SU-DHL-6 (cell line): ENCODE results near the gene ALDOC.
"Not testable (repeated sequence)": the region's sequence is repeated elsewhere in the genome, so short reads cannot be mapped to it uniquely, and the experiment has no call there.

Experiments used
- H2AFZ ChIP-seq: fragments of 200-600 bp; sonication (generic); 2 replicates; pipeline ENCODE4 v1.6.1; 2014; ENCODE audit warnings: low read depth, mild to moderate bottlenecking, moderate library complexity, mixed read lengths, antibody characterized with exemption, low read length; ENCODE audit not compliant: severe bottlenecking
- H3F3A ChIP-seq: fragments of 200-600 bp; shearing (Covaris generic); 2 replicates; pipeline ENCODE4 v1.6.0; 2016; ENCODE audit warnings: antibody characterized with exemption, mild to moderate bottlenecking; ENCODE audit not compliant: insufficient read depth
- H3K27ac ChIP-seq: fragments of 200-600 bp; sonication (generic); 2 replicates; pipeline ENCODE4 v1.5.1; 2016; ENCODE audit warnings: low read depth, mild to moderate bottlenecking, low read length, moderate library complexity, mixed read lengths
- H3K27me3 ChIP-seq: fragments of 200-600 bp; sonication (generic), shearing (Covaris generic); 2 replicates; pipeline ENCODE4 v1.6.0; 2014; ENCODE audit warnings: mild to moderate bottlenecking, low read length
- H3K36me3 ChIP-seq: fragments of 200-600 bp; sonication (generic); 2 replicates; pipeline ENCODE4 v1.6.1; 2014; ENCODE audit warnings: mild to moderate bottlenecking, low read length, mixed read lengths
- H3K4me2 ChIP-seq: fragments of 300-600, 200-600 bp; shearing (Covaris generic), sonication (generic); 2 replicates; pipeline ENCODE4 v1.6.0; 2014; ENCODE audit warnings: low read length, low read depth, mild to moderate bottlenecking; ENCODE audit not compliant: poor library complexity, severe bottlenecking
- H3K4me3 ChIP-seq: fragments of 200-600 bp; sonication (generic); 2 replicates; pipeline ENCODE4 v1.5.1; 2014; ENCODE audit warnings: antibody characterized with exemption, low read length, mild to moderate bottlenecking, mixed read lengths; ENCODE audit not compliant: insufficient read depth, poor library complexity, severe bottlenecking
- H3K79me2 ChIP-seq: fragments of 200-600 bp; sonication (generic); 2 replicates; pipeline ENCODE4 v1.6.1; 2014; ENCODE audit warnings: mild to moderate bottlenecking, low read length, moderate library complexity; ENCODE audit not compliant: insufficient read depth
- H3K9ac ChIP-seq: fragments of 200-600 bp; sonication (generic); 2 replicates; pipeline ENCODE4 v1.7.0; 2014; ENCODE audit warnings: mild to moderate bottlenecking, low read length
- H3K9me2 ChIP-seq: fragments of 200-600 bp; sonication (generic); replicated peaks from 2 replicates; pipeline ENCODE4 v1.6.1; 2014; ENCODE audit warnings: low read length; ENCODE audit not compliant: insufficient read depth
- H3K9me3 ChIP-seq: fragments of 200-600 bp; sonication (generic); 2 replicates; pipeline ENCODE4 v1.6.1; 2014; ENCODE audit warnings: low read length, mixed read lengths; ENCODE audit not compliant: insufficient read depth
- H4K20me1 ChIP-seq: fragments of 200-600 bp; sonication (generic); 2 replicates; pipeline ENCODE4 v1.6.1; 2014; ENCODE audit warnings: low read depth, mild to moderate bottlenecking, antibody characterized with exemption, low read length, moderate library complexity, mixed read lengths
- CTCF ChIP-seq: fragments of 200-600 bp; sonication (generic); IDR thresholded peaks from one replicate; pipeline ENCODE4 v1.5.1; 2017; ENCODE audit warnings: antibody characterized with exemption, mild to moderate bottlenecking, low read length, moderate library complexity; ENCODE audit not compliant: insufficient read depth, poor library complexity, severe bottlenecking
- EZH2phosphoT487 ChIP-seq: fragments of 200-600 bp; sonication (generic), shearing (Covaris generic); conservative IDR thresholded peaks from 2 replicates; pipeline ENCODE4 v1.6.1; 2018; ENCODE audit warnings: mild to moderate bottlenecking, antibody characterized with exemption, low read length, moderate library complexity, mixed read lengths

ALDOC gene

GRCh38 chr17:28612531-28612930 lies 35.8 kb upstream of the ALDOC start:
- Histone ChIP-seq H3K9ac (no peak overlapping the region), H2AFZ (no peak overlapping the region), H3K4me2 (no peak overlapping the region), H3K36me3 (peaks cover 29% of the 10 kb centered on the region), H3K9me3 (no peaks in the 10 kb centered on the region), H3K79me2 (no peaks in the 10 kb centered on the region), H3K27ac (no peak overlapping the region), H3K27me3 (no peaks in the 10 kb centered on the region), H3K4me3 (no peak overlapping the region), H4K20me1 (no peaks in the 10 kb centered on the region), H3K9me2 (no peaks in the 10 kb centered on the region), H3F3A (0 out of 2 replicates have a peak, but pooled peaks cover 4% of the 10 kb centered on the region)
- TF ChIP-seq EZH2phosphoT487, result no peak
- no peak for TF ChIP-seq CTCF

- Histone ChIP-seq H3K9ac (no peak overlapping the region), H3K36me3 (peaks cover 17% of the 10 kb centered on the region), H3K9me2 (no peaks in the 10 kb centered on the region), H4K20me1 (no peaks in the 10 kb centered on the region), H3K79me2 (no peaks in the 10 kb centered on the region), H3F3A (0 out of 2 replicates have a peak, but pooled peaks cover 4% of the 10 kb centered on the region), H3K4me2 (no peak overlapping the region), H3K27ac (no peak overlapping the region), H3K27me3 (no peaks in the 10 kb centered on the region), H2AFZ (no peak overlapping the region), H3K9me3 (no peaks in the 10 kb centered on the region), H3K4me3 (no peak overlapping the region)
- TF ChIP-seq CTCF (no peak), EZH2phosphoT487 (no peak)
These were observed 33.7 kb upstream of the ALDOC start for GRCh38 chr17:28610376-28610775.

GRCh38 chr17:28604031-28604430 lies 27.3 kb upstream of the ALDOC start:
- H3K9ac ChIP-seq, H3K79me2 ChIP-seq, H3K27me3 ChIP-seq, H3K9me3 ChIP-seq, H3K27ac ChIP-seq, H3K4me3 ChIP-seq, H4K20me1 ChIP-seq, H3K36me3 ChIP-seq, H2AFZ ChIP-seq, H3K9me2 ChIP-seq, H3K4me2 ChIP-seq: not testable (repeated sequence)
- H3F3A ChIP-seq, result peaks cover 17% of the 10 kb centered on the region

DNA sequence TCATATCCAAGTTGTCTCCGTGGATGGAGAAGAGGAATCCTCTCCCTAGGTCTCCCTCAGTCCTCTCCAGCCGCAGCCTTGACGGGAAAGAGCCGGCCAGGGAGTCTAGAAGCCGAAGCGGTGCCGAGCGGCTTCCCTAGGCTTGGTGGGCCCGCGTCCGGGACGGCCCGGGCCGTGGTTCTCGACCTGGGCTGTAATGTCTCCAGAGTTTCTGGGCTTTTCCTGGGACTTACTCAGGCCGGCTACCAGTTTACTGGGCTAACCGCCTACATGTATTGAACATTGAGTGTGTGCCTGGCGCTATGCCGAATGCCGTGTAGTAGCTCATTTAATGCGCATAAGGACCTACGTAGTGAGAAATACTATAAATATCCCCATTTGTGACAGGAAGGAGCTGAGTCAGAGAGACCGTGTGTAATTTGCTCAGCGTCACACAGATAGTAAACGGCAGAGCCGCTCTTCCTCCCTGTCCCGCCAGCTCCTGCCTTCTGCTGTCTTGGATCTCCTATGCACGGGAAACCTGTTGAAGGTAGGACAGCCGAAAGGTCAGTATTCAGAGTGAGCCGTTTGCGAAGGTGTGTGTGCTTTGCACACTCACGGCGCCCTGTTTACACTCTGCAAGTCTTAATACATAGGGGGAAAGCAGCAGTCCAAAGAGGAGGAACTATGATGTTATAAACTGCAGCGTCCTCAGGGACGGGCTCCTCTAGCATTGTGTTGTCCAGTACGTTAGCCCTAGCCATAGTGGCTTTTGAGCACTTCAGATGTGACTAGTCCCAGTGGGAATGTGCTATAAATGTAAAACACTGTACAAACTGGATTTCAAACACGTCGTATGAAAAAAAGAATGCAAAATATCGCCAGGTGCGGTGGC lies 22.9 kb upstream of the ALDOC start:
- Histone ChIP-seq H3F3A (peaks cover 13% of the 10 kb centered on the region), H3K9ac (peak overlapping the region; percentile 88), H3K79me2 (peaks cover 29% of the 10 kb centered on the region), H3K4me2 (peak overlapping the region; percentile 83), H2AFZ (peak overlapping the region; percentile 52), H3K27me3 (no peaks in the 10 kb centered on the region), H3K9me3 (no peaks in the 10 kb centered on the region), H3K4me3 (peak overlapping the region; percentile 91), H3K36me3 (no peaks in the 10 kb centered on the region; the same call in 1 of the 2 replicates), H3K9me2 (no peaks in the 10 kb centered on the region), H3K27ac (peak overlapping the region; percentile 75), H4K20me1 (no peaks in the 10 kb centered on the region)
- no peak for TF ChIP-seq EZH2phosphoT487
- TF ChIP-seq CTCF, result no peak
